Keratinocyte (primary cell): ENCODE data around the gene LY6G6F. TPM values are rescaled to one million over a fixed set of nuclear protein-coding genes. Genes with fewer than 3 reads are reported as not detected.

Experiments used
- DNase-seq: peaks from one replicate; pipeline ENCODE4 v3.0.0-alpha.2; 2011; ENCODE audit warnings: low read depth, missing footprints, low spot score
- FAIRE-seq: peaks from 2 replicates; lab custom pipeline; 2011; peaks lifted over from hg19 to GRCh38; lab: Jason Lieb, UNC
- H2AFZ ChIP-seq: 2 replicates; pipeline ENCODE4 v1.6.0; 2012; ENCODE audit warnings: low read length, control low read depth, inconsistent platforms; ENCODE audit not compliant: control insufficient read depth
- H3K27ac ChIP-seq: 2 replicates; pipeline ENCODE4 v1.5.1; 2011; ENCODE audit warnings: low read length; ENCODE audit not compliant: control insufficient read depth, insufficient read depth
- H3K27me3 ChIP-seq: 3 replicates; pipeline ENCODE4 v1.6.0; 2011; ENCODE audit warnings: low read length; ENCODE audit not compliant: control insufficient read depth, insufficient read depth; ENCODE audit errors: extremely low read depth
- H3K36me3 ChIP-seq, 2 experiments: 2 replicates in 1 of 2; 3 replicates in 1 of 2; pipeline ENCODE4 v1.5.1; 2011; ENCODE audit warnings: low read length in 2 of 2, mild to moderate bottlenecking in 1 of 2; ENCODE audit not compliant: control insufficient read depth in 2 of 2, insufficient read depth in 2 of 2; ENCODE audit errors: extremely low read depth in 1 of 2
- H3K4me1 ChIP-seq: 3 replicates; pipeline ENCODE4 v1.5.1; 2011; ENCODE audit warnings: low read length; ENCODE audit not compliant: control insufficient read depth, insufficient read depth; ENCODE audit errors: extremely low read depth
- H3K4me2 ChIP-seq: 3 replicates; pipeline ENCODE4 v1.6.0; 2011; ENCODE audit warnings: low read depth, low read length; ENCODE audit not compliant: control insufficient read depth, insufficient read depth; ENCODE audit errors: extremely low read depth
- H3K4me3 ChIP-seq, 3 experiments: fragments of 200-600 bp in 1 of 3; sonication (generic) in 1 of 3; 2 replicates in 2 of 3; 3 replicates in 1 of 3; pipeline ENCODE4 v1.5.1; 2011 to 2016; ENCODE audit warnings: low read length in 3 of 3, mild to moderate bottlenecking in 3 of 3, control low read depth in 2 of 3, inconsistent platforms in 1 of 3, low read depth in 1 of 3, mixed read lengths in 1 of 3, mixed run types in 1 of 3, moderate library complexity in 1 of 3; ENCODE audit not compliant: control insufficient read depth in 2 of 3, insufficient read depth in 2 of 3; ENCODE audit errors: extremely low read depth in 1 of 3
- H3K79me2 ChIP-seq: 2 replicates; pipeline ENCODE4 v1.6.0; 2012; ENCODE audit warnings: low read length; ENCODE audit not compliant: control insufficient read depth, insufficient read depth
- H3K9ac ChIP-seq: 3 replicates; pipeline ENCODE4 v1.6.0; 2011; ENCODE audit warnings: low read length; ENCODE audit not compliant: control insufficient read depth, insufficient read depth; ENCODE audit errors: extremely low read depth
- H3K9me1 ChIP-seq: 3 replicates; pipeline ENCODE4 v1.6.0; 2011; ENCODE audit warnings: low read length; ENCODE audit not compliant: control insufficient read depth, insufficient read depth; ENCODE audit errors: extremely low read depth
- H3K9me3 ChIP-seq: 2 replicates; pipeline ENCODE4 v1.5.1; 2012; ENCODE audit warnings: low read depth, low read length; ENCODE audit not compliant: control insufficient read depth
- H4K20me1 ChIP-seq: 3 replicates; pipeline ENCODE4 v1.6.0; 2011; ENCODE audit warnings: low read length; ENCODE audit not compliant: control insufficient read depth, insufficient read depth; ENCODE audit errors: extremely low read depth
- CTCF ChIP-seq, 3 experiments: IDR thresholded peaks in 1 of 3; conservative IDR thresholded peaks in 1 of 3; optimal IDR thresholded peaks in 1 of 3; 2 replicates in 2 of 3; 3 replicates in 1 of 3; pipeline versions ENCODE3 to v1.5.1; 2011; ENCODE audit warnings: low read length in 3 of 3, mild to moderate bottlenecking in 3 of 3, moderate library complexity in 2 of 3, control low read depth in 1 of 3, inconsistent platforms in 1 of 3; ENCODE audit not compliant: insufficient read depth in 2 of 3; ENCODE audit errors: extremely low read depth in 1 of 3
- EZH2 ChIP-seq: IDR thresholded peaks from one replicate; pipeline ENCODE4 v1.6.1; 2012; ENCODE audit warnings: inconsistent platforms, mild to moderate bottlenecking, low read length, moderate library complexity
- dilution Hi-C: fragments of 300-500 bp; cut with MboI; formaldehyde crosslinking; loops from one replicate; pipeline ENCODE4 v1.7.0; 2020; ENCODE audit warnings: low sequenced_read_pairs; ENCODE audit not compliant: extremely low pct_ligation_motif_present
- polyA plus RNA-seq, 5 experiments: library from polyadenylated mRNA; depleted of rRNA in 3 of 5; stranded (reverse) in 3 of 5; stranded (forward) in 1 of 5; unstranded in 1 of 5; fragments of >200 nt; gene quantifications; 1 replicate in 1 of 5; 2 replicates in 3 of 5; 3 replicates in 1 of 5; pipeline versions ENCODE4 v1.2.1 to v1.2.3, GENCODE V29; 2011 to 2012; ENCODE audit warnings: missing spikeins in 2 of 5, low read depth in 1 of 5, low replicate concordance in 1 of 5

LY6G6F gene
- polyA plus RNA-seq, 1 donor (not counting 4 experiments of a cell fraction or from before 2014, with no cell fraction given), result not detected

DNA sequence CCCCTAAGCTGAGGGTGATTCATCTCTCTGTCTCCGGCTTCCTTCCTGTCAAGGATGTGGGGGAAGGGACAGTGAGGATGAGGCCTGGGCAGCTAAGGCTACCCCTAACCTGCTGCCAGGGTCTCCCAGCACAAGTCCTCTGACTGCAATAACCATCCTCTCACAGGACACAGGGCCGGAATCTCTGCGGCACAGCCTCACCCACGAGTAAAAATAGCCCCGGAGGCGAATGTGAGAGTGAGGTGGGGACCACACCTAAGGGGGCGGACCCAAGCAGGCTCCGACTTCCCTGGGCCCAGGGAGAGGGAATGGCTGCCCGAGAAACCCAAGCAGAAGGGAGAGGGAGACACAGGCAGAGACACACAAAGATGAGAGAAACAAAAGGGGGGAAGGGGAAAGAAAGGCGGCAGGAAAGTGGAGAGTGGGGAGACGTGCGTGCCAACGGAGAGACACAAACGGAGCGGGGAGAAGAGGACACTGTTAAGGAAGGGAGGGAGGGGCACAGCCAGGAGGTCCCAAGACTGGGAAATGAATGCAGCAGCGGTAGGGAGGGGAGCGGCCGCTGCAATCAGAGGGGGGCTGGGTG is 28.2 kb downstream of the LY6G6F start:
- Histone ChIP-seq H4K20me1 (peaks cover 19% of the 10 kb centered on the region), H3K9me3 (no peaks in the 10 kb centered on the region), H2AFZ (peak overlapping the region; percentile 38), H3K27ac (peak overlapping the region; percentile 96), H3K9ac (peak overlapping the region; percentile 90), H3K36me3 (peaks cover 24 to 40% of the 10 kb centered on the region in 2 experiments), H3K4me1 (peaks cover 43% of the 10 kb centered on the region), H3K4me2 (peak overlapping the region; percentile 84), H3K9me1 (peaks cover 4% of the 10 kb centered on the region), H3K79me2 (peaks cover 39% of the 10 kb centered on the region), H3K27me3 (no peaks in the 10 kb centered on the region), H3K4me3 (peak overlapping the region; percentile 62 to 88 (median 66))
- no peak for TF ChIP-seq CTCF (optimal IDR thresholded peaks at IDR 0.05 in 1 of 3, IDR thresholded peaks at IDR 0.05 in 1 of 3, conservative IDR thresholded peaks at IDR 0.05 in 1 of 3; ENCODE audit: extremely low read depth in 1 of 3, insufficient read depth in 2 of 3, low read length in 3 of 3)
- no peak for TF ChIP-seq EZH2
- no peak for DNase-seq
- no peak for FAIRE-seq
- dilution Hi-C loops, result no loop called here

GRCh38 chr6:31736021-31736767 is 29.5 kb downstream of the LY6G6F start, which contains the start of gene CLIC1:
CLIC1 (minus strand) TSS chr6:31736530; CDS start chr6:31736300, 230 bp downstream.
- Histone ChIP-seq H3K9me3 (no peaks in the 10 kb centered on the region), H3K4me1 (peaks cover 42% of the 10 kb centered on the region), H3K9me1 (peaks cover 2% of the 10 kb centered on the region), H3K36me3 (peaks cover 21 to 34% of the 10 kb centered on the region in 2 experiments), H3K9ac (peak within 1 kb of the TSS; percentile 90), H3K4me2 (peak within 1 kb of the TSS; percentile 84), H3K27ac (peak within 1 kb of the TSS; percentile 96), H3K79me2 (peaks cover 39% of the 10 kb centered on the region), H3K27me3 (no peaks in the 10 kb centered on the region), H4K20me1 (peaks cover 14% of the 10 kb centered on the region), H3K4me3 (peak within 1 kb of the TSS; percentile 62 to 88 (median 66)), H2AFZ (peak within 1 kb of the TSS; percentile 67)
- dilution Hi-C loops, result no loop called here
- no peak for FAIRE-seq
- DNase-seq, result peak; percentile 59
- no peak for TF ChIP-seq EZH2
- no peak for TF ChIP-seq CTCF (optimal IDR thresholded peaks at IDR 0.05 in 1 of 3, IDR thresholded peaks at IDR 0.05 in 1 of 3, conservative IDR thresholded peaks at IDR 0.05 in 1 of 3; ENCODE audit: extremely low read depth in 1 of 3, insufficient read depth in 2 of 3, low read length in 3 of 3)
